ENCODE data around the gene GPR176.

GPR176 gene

DNA sequence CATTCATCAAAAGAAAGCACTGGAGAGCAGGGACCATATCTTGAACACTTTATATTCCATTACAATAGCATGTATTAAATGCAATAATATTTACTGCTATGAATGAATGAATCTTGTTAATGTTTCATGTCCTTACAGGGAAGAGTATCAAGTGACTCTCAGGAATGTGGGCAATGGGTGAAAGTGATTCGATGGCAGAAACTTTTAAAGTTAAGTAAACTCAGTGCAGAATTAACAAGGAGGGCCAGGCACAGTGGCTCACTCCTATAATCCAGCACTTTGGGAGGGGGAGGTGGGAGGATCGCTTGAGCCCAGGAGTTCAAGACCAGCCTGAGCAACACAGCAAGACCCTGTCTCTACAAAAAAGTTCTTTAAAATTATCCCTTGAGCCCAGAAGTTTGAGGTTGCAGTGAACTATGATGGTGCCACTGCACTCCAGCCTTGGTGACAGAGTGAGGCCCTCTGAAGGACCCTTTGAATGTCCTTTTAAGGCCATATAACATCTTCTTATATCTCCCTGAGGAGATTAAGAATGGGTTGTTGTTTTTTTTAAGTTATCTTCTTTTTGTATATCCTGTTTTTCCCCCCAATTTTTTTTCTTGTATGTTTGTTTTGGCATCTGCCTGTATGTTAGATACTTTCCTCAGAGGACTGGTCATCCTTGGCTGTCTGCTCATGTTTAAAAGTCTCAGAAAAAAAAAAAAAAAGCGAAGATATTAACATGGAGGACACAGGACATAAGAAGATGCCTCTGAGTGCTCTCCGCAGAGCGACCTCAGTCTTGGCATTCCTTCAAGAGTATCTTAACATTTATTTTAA is 127.8 kb downstream of the GPR176 start:
- no peaks in the 10 kb centered on the region for H3K27me3 ChIP-seq (replicated peaks)
- in situ Hi-C loops (cut with HindIII; ENCODE audit: low pct_ligation_motif_present, low sequenced_read_pairs) = no loop called here
- DNase-seq = peak; percentile 16
- H3K36me3 ChIP-seq (replicated peaks) = no peaks in the 10 kb centered on the region
- H3K4me3 ChIP-seq (ENCODE audit: low read depth, low read length) = no peak overlapping the region
- H3K27ac ChIP-seq = no peak overlapping the region
- TF ChIP-seq, protein P1, sequence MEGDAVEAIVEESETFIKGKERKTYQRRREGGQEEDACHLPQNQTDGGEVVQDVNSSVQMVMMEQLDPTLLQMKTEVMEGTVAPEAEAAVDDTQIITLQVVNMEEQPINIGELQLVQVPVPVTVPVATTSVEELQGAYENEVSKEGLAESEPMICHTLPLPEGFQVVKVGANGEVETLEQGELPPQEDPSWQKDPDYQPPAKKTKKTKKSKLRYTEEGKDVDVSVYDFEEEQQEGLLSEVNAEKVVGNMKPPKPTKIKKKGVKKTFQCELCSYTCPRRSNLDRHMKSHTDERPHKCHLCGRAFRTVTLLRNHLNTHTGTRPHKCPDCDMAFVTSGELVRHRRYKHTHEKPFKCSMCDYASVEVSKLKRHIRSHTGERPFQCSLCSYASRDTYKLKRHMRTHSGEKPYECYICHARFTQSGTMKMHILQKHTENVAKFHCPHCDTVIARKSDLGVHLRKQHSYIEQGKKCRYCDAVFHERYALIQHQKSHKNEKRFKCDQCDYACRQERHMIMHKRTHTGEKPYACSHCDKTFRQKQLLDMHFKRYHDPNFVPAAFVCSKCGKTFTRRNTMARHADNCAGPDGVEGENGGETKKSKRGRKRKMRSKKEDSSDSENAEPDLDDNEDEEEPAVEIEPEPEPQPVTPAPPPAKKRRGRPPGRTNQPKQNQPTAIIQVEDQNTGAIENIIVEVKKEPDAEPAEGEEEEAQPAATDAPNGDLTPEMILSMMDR (IDR thresholded peaks at IDR 0.05; ENCODE audit: low read depth, low read length, missing control alignments) = no peak

DNA sequence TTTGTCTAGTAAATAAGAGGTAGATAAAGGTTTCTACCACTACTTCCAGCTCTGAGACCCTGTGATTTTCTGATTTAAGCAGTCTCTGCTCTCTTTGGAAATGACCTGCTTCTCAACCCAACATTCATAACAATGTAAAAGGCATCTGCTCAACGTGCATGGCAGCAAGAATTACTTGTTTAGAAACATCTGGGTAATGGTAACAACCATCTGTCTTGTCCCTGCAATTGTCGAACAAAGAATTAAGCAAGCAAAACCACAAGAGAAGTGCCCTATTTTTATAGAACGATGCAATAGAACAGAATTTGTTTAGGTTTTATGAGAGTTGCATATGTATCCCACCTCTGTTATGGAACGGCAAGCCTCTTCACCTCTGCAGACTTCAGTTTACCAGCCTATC is 130.3 kb downstream of the GPR176 start:
- H3K27me3 ChIP-seq (replicated peaks) = no peaks in the 10 kb centered on the region
- no peak for DNase-seq
- no peaks in the 10 kb centered on the region for H3K36me3 ChIP-seq (replicated peaks)
- H3K27ac ChIP-seq = no peak overlapping the region
- no peak overlapping the region for H3K4me3 ChIP-seq (ENCODE audit: low read depth, low read length)
- in situ Hi-C loops (cut with HindIII; ENCODE audit: low pct_ligation_motif_present, low sequenced_read_pairs) = no loop called here
- TF ChIP-seq, protein P1 (IDR thresholded peaks at IDR 0.05; ENCODE audit: low read depth, low read length, missing control alignments) = no peak

DNA sequence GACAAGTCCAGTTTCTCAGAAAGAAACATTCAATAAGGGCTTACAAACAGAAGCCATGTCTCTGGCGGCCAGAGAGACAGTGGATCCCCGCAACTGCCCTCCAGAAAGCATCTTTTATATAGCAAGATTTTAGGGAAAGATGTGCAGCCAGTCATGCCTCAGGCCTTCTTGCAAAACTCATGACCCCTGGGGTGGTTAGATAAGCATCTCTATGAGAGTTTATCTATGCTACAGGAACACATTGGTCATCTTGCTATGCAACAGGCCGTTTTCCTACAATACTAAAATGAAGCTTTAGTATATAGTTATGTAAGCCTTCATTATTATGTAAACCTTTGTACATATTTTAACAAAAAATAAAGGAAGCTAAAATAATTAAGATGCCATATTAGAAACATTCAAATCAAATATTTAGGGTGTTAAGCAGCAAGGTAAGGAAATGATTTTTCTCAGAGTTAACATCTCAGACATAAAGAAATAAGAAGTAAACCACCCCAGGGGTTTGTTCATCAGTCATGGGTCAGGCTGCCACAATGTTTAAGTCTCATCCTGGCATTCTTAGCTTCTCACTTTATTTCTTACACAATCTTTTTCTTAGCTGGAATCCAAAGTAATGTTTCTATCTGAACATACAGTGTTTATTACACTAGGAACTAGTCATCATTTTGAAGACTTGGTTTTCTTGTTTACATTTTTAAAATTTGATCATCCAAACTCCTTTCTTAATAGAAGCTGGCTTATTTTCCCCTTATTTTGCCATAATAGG is 131.1 kb downstream of the GPR176 start:
- no peak for DNase-seq
- TF ChIP-seq, protein P1 (IDR thresholded peaks at IDR 0.05; ENCODE audit: low read depth, low read length, missing control alignments) = no peak
- Histone ChIP-seq H3K4me3 (ENCODE audit: low read depth, low read length) (no peak overlapping the region), H3K36me3 (replicated peaks) (no peaks in the 10 kb centered on the region), H3K27ac (peak overlapping the region; percentile 15), H3K27me3 (replicated peaks) (no peaks in the 10 kb centered on the region)
- in situ Hi-C loops (cut with HindIII; ENCODE audit: low pct_ligation_motif_present, low sequenced_read_pairs) = no loop called here

DNA sequence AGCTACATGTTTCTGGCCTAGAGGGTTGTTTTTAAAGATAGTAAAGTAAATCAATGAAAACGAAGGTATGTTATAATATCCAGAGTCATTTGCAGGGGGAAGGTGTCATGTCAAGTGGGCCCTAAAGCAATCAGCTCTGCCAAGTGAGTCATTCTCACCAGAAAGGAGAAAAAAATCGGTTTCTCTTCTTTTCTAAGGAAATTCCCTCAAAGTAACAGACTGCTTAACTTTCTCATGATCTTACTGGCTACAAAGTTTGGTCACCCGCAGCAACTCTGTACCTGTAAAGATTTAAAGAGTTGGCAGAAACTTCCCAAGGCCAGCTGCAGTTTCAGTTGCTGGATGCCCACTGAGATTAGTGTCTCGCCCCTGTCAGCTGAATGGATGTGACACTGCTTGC is 132.0 kb downstream of the GPR176 start:
- no peak for DNase-seq

DNA sequence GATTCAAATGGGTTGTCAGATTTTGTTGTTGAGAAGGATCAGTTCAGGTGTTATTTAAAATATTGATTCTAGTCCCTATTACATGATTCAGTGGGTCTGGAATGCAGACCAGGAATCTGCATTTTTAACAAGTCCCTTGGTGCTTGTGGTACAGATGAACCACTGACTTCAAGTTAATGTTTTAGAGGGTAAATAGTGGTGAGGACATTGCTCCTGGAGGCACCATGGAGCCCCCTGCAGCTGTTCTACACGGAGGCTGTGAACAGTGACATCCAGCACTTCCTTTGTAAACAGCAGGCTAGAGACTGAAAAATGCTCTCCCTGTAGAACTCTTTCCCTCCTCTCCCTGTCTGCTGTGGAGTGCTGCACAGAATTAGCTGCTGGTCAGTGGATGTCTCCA is 132.6 kb downstream of the GPR176 start:
- H3K27me3 ChIP-seq (replicated peaks) = no peaks in the 10 kb centered on the region
- no peak overlapping the region for H3K4me3 ChIP-seq (ENCODE audit: low read depth, low read length)
- H3K27ac ChIP-seq = no peak overlapping the region
- in situ Hi-C loops (cut with HindIII; ENCODE audit: low pct_ligation_motif_present, low sequenced_read_pairs) = no loop called here
- DNase-seq = no peak
- TF ChIP-seq, protein P1 (IDR thresholded peaks at IDR 0.05; ENCODE audit: low read depth, low read length, missing control alignments) = no peak
- H3K36me3 ChIP-seq (replicated peaks) = no peaks in the 10 kb centered on the region

More for the DNA sequence above, 132.0 kb downstream of the GPR176 start:
- Histone ChIP-seq H3K36me3 (replicated peaks) (no peaks in the 10 kb centered on the region), H3K27me3 (replicated peaks) (no peaks in the 10 kb centered on the region), H3K27ac (no peak overlapping the region), H3K4me3 (ENCODE audit: low read depth, low read length) (no peak overlapping the region)
- in situ Hi-C loops (cut with HindIII; ENCODE audit: low pct_ligation_motif_present, low sequenced_read_pairs) = no loop called here
- TF ChIP-seq, protein P1 (IDR thresholded peaks at IDR 0.05; ENCODE audit: low read depth, low read length, missing control alignments) = no peak

All from brain microvascular endothelial cell (primary cell).